WTC11 (cell line): ENCODE measurements around the gene TSPO2. TPM values are rescaled to one million over a fixed set of nuclear protein-coding genes. Genes with fewer than 3 reads are reported as not detected.

Experiments
- AFF4 ChIP-seq: sonication (generic); formaldehyde crosslinking; IDR thresholded peaks from 2 replicates; pipeline ENCODE4 v1.8.1; 2023; ENCODE audit warnings: mild to moderate bottlenecking, missing genetic modification reagents, borderline replicate concordance
- AR ChIP-seq: fragments of 250-450 bp; sonication (Bioruptor Pico); IDR thresholded peaks from 2 replicates; pipeline ENCODE4 v1.9.0; 2021; ENCODE audit warnings: mild to moderate bottlenecking
- ATF1 ChIP-seq: sonication (generic); formaldehyde crosslinking; IDR thresholded peaks from 2 replicates; pipeline ENCODE4 v1.8.1; 2023; ENCODE audit warnings: mild to moderate bottlenecking, moderate library complexity, missing genetic modification reagents
- CBFB ChIP-seq: sonication (generic); formaldehyde crosslinking; IDR thresholded peaks from 2 replicates; pipeline ENCODE4 v1.8.1; 2022; ENCODE audit warnings: mild to moderate bottlenecking, low read depth, missing genetic modification reagents
- CDX4 ChIP-seq: fragments of 250-450 bp; sonication (Bioruptor Pico); IDR thresholded peaks from 2 replicates; pipeline ENCODE4 v1.9.0; 2021; ENCODE audit warnings: moderate library complexity, mild to moderate bottlenecking, inconsistent platforms, borderline replicate concordance
- ETV6 ChIP-seq: sonication (generic); formaldehyde crosslinking; IDR thresholded peaks from 2 replicates; pipeline ENCODE4 v1.8.1; 2022; ENCODE audit warnings: mild to moderate bottlenecking, missing genetic modification reagents
- JAZF1 ChIP-seq: fragments of 250-450 bp; sonication (Bioruptor Pico); IDR thresholded peaks from 2 replicates; pipeline ENCODE4 v1.9.0; 2021; ENCODE audit warnings: moderate library complexity, mild to moderate bottlenecking, inconsistent platforms
- MYBL2 ChIP-seq: sonication (generic); formaldehyde crosslinking; IDR thresholded peaks from 2 replicates; pipeline ENCODE4 v1.8.1; 2023; ENCODE audit warnings: mild to moderate bottlenecking, moderate library complexity, missing genetic modification reagents
- NFYB ChIP-seq: sonication (generic); formaldehyde crosslinking; conservative IDR thresholded peaks from 2 replicates; pipeline ENCODE4 v1.8.0; 2022; ENCODE audit warnings: low read depth, missing genetic modification reagents
- SOX15 ChIP-seq: fragments of 250-450 bp; sonication (Bioruptor Pico); IDR thresholded peaks from 2 replicates; pipeline ENCODE4 v1.9.0; 2021; ENCODE audit warnings: mild to moderate bottlenecking
- ZMAT4 ChIP-seq: fragments of 250-450 bp; sonication (Bioruptor Pico); IDR thresholded peaks from 2 replicates; pipeline ENCODE4 v1.9.0; 2021; ENCODE audit warnings: mild to moderate bottlenecking
- ZNF232 ChIP-seq: sonication (generic); formaldehyde crosslinking; IDR thresholded peaks from 2 replicates; pipeline ENCODE4 v1.8.0; 2022; ENCODE audit warnings: mild to moderate bottlenecking, missing genetic modification reagents
- ZNF671 ChIP-seq: fragments of 250-450 bp; sonication (Bioruptor Pico); IDR thresholded peaks from 2 replicates; pipeline ENCODE4 v1.8.0; 2021; ENCODE audit warnings: mild to moderate bottlenecking
- total RNA-seq: library from RNA; stranded (reverse); gene quantifications from 3 replicates; pipeline ENCODE4 v1.2.3, GENCODE V29; 2021
- TF ChIP-seq, protein P1 (sequence below): sonication (generic); formaldehyde crosslinking; IDR thresholded peaks from 2 replicates; pipeline ENCODE4 v1.8.0; 2023; ENCODE audit warnings: missing genetic modification reagents, mild to moderate bottlenecking, borderline replicate concordance
- TF ChIP-seq, protein P2 (sequence below): sonication (generic); formaldehyde crosslinking; conservative IDR thresholded peaks from 2 replicates; pipeline ENCODE4 v1.8.1; 2023; ENCODE audit warnings: mild to moderate bottlenecking, low read depth, missing genetic modification reagents, moderate library complexity
- TF ChIP-seq, protein P3 (sequence below): fragments of 200-600 bp; IDR thresholded peaks from 2 replicates; pipeline ENCODE4 v1.8.0; 2022; ENCODE audit warnings: antibody characterized with exemption

TSPO2 gene
- total RNA-seq, 1 experiment from 2014 or later: not detected

DNA sequence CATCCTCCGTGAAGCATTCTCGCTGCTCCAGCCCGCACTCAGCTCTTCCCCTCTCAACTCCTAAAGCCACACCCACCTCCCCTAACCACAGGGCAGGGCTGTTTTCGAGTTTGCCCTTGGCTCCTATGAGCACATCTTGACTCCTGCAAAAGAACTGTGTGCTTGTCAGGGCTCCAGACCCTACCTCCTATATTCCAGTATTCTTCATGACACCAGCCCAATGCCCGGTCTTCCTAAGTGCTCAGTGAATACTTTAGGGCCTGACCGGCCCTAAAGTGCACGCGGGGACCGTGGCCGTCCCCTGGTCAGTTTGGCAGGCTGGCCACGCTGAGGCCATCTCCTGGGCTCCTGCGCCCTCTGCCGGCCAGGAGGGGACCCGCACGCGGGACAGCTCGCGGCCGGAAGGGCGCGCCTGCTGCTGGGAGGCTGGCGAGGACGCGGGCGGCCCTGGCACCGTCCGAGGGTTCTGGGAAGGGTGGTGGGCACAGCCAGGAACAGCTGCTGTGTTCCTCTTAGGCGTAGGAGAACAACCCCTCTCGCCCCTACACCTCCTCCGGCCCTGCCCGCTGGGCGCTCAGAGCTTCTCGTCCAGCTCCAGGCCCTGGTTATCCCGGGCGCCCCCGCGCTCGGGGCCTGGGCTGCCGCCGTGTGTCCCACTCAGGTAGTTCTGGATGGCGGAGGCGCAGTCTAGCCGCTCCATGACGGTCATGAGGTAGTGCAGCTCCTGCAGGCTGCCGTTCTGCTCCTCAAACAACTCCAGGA is 14.3 kb upstream of the TSPO2 start (continued):
- TF ChIP-seq AFF4: no peak
- 0 out of 2 replicates have a peak, but pooled peaks have one; percentile 18 for TF ChIP-seq ETV6 (CRISPR knock-in tag)
- no peak for TF ChIP-seq JAZF1
- no peak for TF ChIP-seq AR
- TF ChIP-seq CDX4 (CRISPR knock-in tag): no peak
- TF ChIP-seq, protein P1, sequence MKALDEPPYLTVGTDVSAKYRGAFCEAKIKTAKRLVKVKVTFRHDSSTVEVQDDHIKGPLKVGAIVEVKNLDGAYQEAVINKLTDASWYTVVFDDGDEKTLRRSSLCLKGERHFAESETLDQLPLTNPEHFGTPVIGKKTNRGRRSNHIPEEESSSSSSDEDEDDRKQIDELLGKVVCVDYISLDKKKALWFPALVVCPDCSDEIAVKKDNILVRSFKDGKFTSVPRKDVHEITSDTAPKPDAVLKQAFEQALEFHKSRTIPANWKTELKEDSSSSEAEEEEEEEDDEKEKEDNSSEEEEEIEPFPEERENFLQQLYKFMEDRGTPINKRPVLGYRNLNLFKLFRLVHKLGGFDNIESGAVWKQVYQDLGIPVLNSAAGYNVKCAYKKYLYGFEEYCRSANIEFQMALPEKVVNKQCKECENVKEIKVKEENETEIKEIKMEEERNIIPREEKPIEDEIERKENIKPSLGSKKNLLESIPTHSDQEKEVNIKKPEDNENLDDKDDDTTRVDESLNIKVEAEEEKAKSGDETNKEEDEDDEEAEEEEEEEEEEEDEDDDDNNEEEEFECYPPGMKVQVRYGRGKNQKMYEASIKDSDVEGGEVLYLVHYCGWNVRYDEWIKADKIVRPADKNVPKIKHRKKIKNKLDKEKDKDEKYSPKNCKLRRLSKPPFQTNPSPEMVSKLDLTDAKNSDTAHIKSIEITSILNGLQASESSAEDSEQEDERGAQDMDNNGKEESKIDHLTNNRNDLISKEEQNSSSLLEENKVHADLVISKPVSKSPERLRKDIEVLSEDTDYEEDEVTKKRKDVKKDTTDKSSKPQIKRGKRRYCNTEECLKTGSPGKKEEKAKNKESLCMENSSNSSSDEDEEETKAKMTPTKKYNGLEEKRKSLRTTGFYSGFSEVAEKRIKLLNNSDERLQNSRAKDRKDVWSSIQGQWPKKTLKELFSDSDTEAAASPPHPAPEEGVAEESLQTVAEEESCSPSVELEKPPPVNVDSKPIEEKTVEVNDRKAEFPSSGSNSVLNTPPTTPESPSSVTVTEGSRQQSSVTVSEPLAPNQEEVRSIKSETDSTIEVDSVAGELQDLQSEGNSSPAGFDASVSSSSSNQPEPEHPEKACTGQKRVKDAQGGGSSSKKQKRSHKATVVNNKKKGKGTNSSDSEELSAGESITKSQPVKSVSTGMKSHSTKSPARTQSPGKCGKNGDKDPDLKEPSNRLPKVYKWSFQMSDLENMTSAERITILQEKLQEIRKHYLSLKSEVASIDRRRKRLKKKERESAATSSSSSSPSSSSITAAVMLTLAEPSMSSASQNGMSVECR (CRISPR knock-in tag): peak; percentile 34; the same call in 1 of the 2 replicates
- no peak for TF ChIP-seq SOX15 (CRISPR knock-in tag)
- TF ChIP-seq ZNF232: no peak
- TF ChIP-seq NFYB: no peak
- TF ChIP-seq, protein P2, sequence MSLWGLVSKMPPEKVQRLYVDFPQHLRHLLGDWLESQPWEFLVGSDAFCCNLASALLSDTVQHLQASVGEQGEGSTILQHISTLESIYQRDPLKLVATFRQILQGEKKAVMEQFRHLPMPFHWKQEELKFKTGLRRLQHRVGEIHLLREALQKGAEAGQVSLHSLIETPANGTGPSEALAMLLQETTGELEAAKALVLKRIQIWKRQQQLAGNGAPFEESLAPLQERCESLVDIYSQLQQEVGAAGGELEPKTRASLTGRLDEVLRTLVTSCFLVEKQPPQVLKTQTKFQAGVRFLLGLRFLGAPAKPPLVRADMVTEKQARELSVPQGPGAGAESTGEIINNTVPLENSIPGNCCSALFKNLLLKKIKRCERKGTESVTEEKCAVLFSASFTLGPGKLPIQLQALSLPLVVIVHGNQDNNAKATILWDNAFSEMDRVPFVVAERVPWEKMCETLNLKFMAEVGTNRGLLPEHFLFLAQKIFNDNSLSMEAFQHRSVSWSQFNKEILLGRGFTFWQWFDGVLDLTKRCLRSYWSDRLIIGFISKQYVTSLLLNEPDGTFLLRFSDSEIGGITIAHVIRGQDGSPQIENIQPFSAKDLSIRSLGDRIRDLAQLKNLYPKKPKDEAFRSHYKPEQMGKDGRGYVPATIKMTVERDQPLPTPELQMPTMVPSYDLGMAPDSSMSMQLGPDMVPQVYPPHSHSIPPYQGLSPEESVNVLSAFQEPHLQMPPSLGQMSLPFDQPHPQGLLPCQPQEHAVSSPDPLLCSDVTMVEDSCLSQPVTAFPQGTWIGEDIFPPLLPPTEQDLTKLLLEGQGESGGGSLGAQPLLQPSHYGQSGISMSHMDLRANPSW (CRISPR knock-in tag): no peak
- TF ChIP-seq, protein P3, sequence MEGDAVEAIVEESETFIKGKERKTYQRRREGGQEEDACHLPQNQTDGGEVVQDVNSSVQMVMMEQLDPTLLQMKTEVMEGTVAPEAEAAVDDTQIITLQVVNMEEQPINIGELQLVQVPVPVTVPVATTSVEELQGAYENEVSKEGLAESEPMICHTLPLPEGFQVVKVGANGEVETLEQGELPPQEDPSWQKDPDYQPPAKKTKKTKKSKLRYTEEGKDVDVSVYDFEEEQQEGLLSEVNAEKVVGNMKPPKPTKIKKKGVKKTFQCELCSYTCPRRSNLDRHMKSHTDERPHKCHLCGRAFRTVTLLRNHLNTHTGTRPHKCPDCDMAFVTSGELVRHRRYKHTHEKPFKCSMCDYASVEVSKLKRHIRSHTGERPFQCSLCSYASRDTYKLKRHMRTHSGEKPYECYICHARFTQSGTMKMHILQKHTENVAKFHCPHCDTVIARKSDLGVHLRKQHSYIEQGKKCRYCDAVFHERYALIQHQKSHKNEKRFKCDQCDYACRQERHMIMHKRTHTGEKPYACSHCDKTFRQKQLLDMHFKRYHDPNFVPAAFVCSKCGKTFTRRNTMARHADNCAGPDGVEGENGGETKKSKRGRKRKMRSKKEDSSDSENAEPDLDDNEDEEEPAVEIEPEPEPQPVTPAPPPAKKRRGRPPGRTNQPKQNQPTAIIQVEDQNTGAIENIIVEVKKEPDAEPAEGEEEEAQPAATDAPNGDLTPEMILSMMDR: peak; percentile 99
- TF ChIP-seq MYBL2 (CRISPR knock-in tag): 0 out of 2 replicates have a peak, but pooled peaks have one; percentile 41
- TF ChIP-seq ZMAT4 (CRISPR knock-in tag): no peak
- TF ChIP-seq ATF1: no peak
- no peak for TF ChIP-seq CBFB
- TF ChIP-seq ZNF671 (CRISPR knock-in tag): no peak
